ENCODE results near the gene TBL1XR1.

The TBL1XR1 gene

DNA sequence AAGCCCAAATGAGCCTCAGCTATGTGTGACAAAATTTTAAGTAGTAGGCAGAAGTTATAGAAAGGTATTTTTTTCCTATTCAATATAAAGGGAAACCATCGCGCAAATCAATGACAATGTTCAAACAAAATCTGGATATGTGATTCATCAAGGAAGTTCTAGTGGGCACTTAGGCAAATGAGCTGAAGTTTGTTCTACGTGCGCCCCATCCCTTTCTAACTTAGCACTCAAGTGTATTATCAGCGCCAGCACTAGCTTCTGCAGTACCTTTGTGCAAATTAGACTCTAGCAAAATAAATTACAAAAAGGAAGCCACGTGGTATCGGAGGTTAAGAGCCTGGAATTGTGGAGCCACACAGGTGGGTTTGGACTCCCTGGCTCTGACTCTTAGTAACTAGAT is 91.1 kb downstream of the TBL1XR1 start:
- DNase-seq = no peak

DNA sequence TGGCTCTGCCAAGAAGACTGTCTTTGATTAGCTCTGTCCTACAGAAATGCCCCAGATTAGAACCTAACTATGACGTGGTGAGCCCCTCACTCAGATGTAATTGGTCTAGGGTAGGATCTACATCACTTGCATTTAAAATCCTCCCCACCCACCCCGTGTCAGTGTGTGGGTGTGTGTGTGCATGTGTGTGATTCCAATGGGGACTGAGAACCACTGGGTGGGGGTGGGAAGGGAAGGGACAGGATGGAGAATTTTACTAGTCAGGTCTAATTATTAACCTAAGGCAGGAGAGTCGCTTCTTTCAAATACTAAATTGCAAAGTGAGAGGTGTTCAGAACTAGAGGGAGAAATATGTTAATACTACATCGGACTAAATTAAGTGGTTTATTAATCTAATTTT is 91.7 kb downstream of the TBL1XR1 start:
- DNase-seq = no peak

GRCh38 chr3:177104299-177104992 is 92.8 kb downstream of the TBL1XR1 start:
- DNase-seq = no peak

- no peak for DNase-seq
These were observed 94.7 kb downstream of the TBL1XR1 start for GRCh38 chr3:177102553-177102952.

- DNase-seq = no peak
These were observed 98.7 kb downstream of the TBL1XR1 start for GRCh38 chr3:177098551-177098950.

GRCh38 chr3:177096615-177097014 is 100.7 kb downstream of the TBL1XR1 start:
- DNase-seq = no peak

GRCh38 chr3:177093966-177094365 is 103.3 kb downstream of the TBL1XR1 start:
- DNase-seq = no peak

DNA sequence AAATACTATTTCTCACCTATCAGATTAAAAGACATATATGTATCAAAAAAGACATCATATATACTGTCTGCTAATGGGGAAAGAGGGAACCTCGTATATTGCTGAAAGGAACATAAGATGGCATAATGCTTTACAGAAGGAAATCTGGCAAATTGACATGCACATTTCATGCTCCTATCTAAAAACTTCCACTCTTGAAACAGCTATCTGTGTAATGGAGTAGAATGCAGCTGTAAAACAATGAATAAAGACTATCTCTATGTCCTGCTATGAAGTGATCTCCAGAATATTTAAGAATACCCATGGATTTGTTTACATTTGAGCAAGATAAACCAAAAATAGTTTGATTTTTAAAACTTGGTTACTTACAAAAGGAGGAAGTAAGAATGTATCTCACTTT is 107.4 kb downstream of the TBL1XR1 start:
- no peak for DNase-seq

DNA sequence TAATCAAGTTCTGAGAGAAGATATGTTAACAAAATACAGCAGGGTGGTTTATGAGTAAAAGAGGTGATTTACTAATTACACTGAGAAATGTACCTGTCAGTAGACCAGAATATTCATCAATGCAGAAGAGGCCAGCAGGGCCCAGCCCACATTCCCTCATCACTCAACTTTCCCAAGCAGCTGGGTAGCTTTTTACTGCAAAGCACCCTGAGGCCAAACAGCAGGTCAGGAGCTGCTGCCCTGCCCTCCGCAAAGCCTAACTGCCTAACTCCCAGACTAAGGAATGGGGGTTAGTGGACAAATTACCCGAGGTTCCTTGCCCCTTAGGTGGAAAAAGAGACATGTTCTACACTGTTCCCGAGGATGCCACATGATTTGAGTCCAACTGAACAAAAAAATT is 108.2 kb downstream of the TBL1XR1 start:
- DNase-seq = no peak

DNA sequence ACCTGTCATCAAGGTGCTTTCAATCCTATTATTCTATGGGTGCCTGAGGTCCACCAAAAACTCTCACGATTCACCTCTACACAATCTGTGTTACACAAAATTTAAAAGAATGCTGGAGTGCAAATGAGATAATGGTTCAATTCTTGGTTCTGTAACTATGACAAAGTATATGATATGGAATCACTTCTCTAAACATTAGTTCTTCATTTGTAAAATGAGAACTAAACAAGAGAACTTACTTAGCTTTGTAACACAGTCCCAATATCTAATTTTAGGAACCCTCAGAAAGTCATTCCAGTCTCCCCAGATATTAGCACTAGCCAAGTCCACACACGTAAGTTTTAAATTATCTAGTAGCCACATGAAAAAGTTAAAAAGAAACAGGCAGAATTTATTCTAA is 111.5 kb downstream of the TBL1XR1 start:
- no peak for DNase-seq

DNA sequence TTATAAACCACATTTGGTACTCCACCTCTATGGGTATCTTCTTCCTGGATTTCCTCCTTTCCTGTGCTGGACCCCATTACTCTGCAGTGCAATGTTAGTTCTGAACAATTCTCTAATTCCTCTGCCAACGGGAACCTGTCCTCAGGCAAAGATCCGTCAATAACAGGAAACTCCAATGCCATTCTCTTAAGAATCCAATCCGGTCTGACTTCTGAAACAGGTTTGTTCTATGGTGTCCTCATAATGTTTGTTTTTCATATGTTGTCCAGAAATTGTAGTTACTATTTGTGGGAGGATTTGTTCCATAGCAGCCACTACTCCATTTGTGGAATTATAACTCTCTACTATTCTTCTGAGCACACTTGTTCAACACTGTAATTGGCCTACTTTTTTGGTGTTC is 112.7 kb downstream of the TBL1XR1 start:
- DNase-seq = no peak

DNA sequence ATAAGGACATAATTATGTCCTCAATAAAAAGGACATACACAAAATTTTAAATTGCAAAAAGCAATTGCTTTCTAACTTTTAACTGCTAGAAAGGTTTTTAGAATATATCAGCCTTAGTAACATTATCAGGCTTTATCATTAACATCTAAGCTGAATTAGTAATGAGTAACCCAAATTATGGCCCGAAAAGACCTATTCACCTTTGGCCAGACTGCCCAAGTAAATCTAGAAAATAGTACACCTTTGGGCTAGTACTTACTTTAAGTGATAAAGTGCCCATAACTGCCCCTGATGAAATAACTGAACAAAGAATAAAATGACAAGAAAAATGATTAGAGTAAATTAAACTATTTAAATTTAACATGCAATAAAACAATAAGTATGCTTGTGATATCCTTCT is 117.2 kb downstream of the TBL1XR1 start:
- DNase-seq = no peak

- DNase-seq = no peak
These were observed 117.6 kb downstream of the TBL1XR1 start for GRCh38 chr3:177079684-177080083.

DNA sequence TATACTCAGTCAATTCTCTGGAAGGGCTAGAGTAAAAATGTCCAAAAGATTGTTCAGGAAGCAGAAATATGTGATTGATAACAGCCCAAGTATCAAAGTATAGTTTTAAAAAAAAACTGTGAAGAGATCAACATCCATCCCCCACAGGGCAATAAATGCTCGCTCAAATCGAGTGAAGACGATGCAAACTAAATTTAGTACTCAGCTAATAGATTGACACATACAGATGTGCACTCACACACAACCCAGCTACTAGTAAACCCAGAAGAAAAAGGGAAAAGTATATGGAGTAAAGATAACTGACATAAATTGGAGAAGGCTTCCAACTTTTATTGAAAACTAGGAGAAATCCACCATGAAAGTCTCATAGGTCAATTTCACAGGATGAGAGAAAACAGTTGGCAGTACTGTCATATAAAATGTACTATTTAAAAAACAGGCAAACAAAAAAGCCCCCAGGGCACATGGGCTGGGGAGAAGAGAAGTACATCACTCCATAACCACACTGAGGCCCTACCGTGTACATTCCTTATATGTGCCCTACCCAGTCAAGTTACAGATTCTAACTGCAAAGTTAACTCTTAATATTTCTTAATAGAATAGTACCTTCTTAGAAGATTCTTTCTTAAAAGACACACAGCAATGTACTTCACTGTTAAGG is 125.7 kb downstream of the TBL1XR1 start:
- no peak for DNase-seq

DNA sequence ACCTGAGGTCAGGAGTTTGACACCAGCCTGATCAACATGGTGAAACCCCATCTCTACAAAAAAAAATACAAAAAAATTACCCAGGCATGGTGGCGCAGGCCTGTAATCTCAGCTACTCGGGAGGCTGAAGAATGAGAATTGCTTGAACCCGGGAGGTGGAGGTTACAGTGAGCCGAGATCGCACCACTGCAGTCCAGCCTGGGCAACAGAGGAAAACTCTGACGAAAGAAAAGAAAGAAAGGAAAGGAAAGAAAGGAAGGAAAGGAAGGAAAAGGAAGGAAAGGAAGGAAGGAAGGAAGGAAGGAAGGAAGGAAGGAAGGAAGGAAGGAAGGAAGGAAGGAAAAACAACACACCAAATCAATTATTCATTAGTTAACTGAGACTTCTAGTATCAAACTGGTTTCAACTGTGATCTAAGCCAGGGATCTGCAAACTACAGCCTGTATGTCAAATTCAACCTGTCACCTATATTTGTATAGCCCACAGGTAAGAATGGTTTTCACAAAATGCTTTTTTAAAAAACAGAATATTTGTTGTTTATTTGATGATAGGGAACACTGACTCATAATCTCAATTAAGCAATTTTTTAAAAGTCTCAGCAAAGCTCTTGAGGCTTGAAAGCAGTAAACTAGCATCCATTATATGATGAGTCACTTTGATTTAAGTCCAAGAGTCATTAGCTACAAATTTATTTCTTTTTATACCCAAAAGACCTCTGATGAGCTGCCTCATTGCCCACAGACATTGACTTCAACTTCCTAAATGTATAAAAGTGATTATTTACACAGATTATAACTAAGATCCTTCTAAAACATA is 127.6 kb downstream of the TBL1XR1 start:
- no peak for DNase-seq

GRCh38 chr3:177068967-177069366 is 128.3 kb downstream of the TBL1XR1 start:
- DNase-seq = no peak

- DNase-seq = no peak
These were observed 131.2 kb downstream of the TBL1XR1 start for GRCh38 chr3:177066068-177066467.

DNA sequence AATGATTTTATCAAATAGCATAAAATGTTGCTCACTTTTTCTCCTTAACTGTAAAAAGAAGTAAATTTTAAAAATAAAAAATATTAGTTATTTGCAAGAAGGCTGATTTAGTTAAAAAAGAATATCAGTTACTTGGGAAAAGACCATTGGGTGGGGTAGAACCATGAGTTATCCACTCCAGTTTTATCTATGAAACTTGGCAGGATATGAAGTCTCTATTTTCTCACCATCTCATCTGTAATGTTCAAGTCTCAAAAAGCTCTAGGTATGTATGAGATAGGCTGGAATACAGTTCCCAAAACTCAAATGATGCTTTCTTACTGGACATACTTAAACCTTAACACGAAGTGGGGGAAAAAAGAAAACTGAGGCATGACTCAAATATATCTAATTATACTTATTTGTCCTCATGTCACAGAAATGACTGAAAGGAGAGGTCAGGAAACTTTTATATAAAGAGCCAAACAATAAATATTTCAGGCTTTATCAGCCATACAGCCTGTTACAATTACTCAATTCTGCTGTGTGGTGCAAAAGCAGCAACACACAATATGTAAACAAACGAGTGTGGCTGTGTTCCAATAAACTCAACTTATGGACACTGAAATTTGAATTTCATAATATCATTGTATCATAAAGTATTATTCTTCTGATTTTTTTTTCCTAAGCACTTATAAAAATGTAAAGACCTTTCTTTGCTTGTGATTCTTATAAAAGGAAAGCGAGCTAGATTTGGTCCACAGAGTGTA is 131.8 kb downstream of the TBL1XR1 start:
- no peak for DNase-seq

DNA sequence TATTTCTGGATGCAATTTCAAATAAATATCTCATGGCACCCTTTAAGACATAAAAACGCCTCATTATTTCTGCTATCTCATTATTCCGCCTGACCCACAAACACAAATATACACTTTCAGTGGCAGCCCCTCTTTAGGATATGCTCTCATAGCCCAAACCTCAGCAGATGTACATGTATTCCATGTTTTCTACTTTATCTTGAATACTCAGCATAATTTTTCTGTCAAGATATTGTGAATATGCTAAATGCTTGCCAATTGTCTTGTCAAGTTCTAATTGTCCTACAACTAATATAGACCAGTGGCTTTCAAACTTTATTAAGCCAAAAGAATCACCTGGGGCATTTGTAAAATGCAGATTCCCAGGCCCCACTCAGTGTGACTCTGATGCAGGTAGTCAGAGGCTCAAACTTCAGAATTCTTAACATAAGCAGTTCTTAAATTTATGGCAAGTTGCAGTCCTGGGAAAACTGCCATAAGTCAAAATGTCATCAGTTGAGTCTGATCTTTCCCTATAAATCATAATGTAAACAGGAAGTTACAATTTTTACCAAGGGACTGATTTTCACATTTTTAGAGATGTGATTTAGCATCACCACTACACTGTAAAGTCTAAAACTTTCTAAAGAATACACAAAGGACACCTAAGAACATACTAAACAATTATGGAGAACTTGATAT is 135.1 kb downstream of the TBL1XR1 start:
- no peak for DNase-seq

- no peak for DNase-seq
These were observed 135.9 kb downstream of the TBL1XR1 start for GRCh38 chr3:177061369-177061768.

GRCh38 chr3:177060492-177060891 is 136.8 kb downstream of the TBL1XR1 start:
- DNase-seq = no peak

- no peak for DNase-seq
These were observed 138.6 kb downstream of the TBL1XR1 start for GRCh38 chr3:177058648-177059047.

DNA sequence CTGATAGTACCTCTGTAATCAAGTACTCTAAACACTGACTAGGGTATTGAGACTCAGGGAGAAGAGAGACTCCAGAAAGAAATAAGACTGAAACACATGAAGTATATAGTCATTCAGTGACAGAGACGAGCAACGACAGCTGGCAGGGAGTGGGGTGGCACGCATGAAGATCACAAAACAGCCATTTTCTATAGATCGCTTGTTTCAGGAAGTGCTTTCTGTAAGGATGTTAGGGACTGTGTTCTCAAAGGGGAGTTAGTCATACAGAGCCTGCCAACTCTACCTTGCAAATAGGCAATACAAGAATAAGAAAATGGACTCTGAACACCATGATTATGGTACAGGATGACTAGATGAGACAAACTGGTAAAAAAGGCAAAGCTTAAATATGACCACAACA is 139.5 kb downstream of the TBL1XR1 start:
- peak; percentile 7 to 32 for DNase-seq

Measured in stimulated activated CD4-positive, alpha-beta T cell treated with anti-CD3 and anti-CD28 coated beads, Interleukin-2, amount 100 ng/mL, for 48 hours (primary cell).